ENCODE results near the gene PHRF1.

- no peak for TF ChIP-seq HOXB6 (CRISPR knock-in tag; IDR thresholded peaks at IDR 0.05; ENCODE audit: borderline replicate concordance)
- no peak for TF ChIP-seq FOXP4 (CRISPR knock-in tag; IDR thresholded peaks at IDR 0.05; ENCODE audit: borderline replicate concordance)
- no peak for TF ChIP-seq TCF7L2 (IDR thresholded peaks at IDR 0.05; ENCODE audit: low read depth, low read length)
- TF ChIP-seq EZH2 (IDR thresholded peaks at IDR 0.05; ENCODE audit: borderline replicate concordance, low read depth, low read length), result no peak
- no peak for TF ChIP-seq ZNF239 (CRISPR knock-in tag; IDR thresholded peaks at IDR 0.05)
- TF ChIP-seq, protein P1, sequence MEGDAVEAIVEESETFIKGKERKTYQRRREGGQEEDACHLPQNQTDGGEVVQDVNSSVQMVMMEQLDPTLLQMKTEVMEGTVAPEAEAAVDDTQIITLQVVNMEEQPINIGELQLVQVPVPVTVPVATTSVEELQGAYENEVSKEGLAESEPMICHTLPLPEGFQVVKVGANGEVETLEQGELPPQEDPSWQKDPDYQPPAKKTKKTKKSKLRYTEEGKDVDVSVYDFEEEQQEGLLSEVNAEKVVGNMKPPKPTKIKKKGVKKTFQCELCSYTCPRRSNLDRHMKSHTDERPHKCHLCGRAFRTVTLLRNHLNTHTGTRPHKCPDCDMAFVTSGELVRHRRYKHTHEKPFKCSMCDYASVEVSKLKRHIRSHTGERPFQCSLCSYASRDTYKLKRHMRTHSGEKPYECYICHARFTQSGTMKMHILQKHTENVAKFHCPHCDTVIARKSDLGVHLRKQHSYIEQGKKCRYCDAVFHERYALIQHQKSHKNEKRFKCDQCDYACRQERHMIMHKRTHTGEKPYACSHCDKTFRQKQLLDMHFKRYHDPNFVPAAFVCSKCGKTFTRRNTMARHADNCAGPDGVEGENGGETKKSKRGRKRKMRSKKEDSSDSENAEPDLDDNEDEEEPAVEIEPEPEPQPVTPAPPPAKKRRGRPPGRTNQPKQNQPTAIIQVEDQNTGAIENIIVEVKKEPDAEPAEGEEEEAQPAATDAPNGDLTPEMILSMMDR (IDR thresholded peaks at IDR 0.05 in 2 of 3, conservative IDR thresholded peaks at IDR 0.05 in 1 of 3; ENCODE audit: insufficient read depth in 2 of 3, low read depth in 1 of 3, low read length in 3 of 3), result no peak
- no peak for TF ChIP-seq NBN (IDR thresholded peaks at IDR 0.05; ENCODE audit: low read depth)
- no peak for TF ChIP-seq POLR2AphosphoS5 (IDR thresholded peaks at IDR 0.05; ENCODE audit: control insufficient read depth, insufficient read depth, low read depth, low read length)
Measured at GRCh38 chr11:567011-567628, 9.2 kb upstream of the PHRF1 start.

Data from K562 (cell line).